ENCODE measurements around the gene FAM236C.
"Not testable (repeated sequence)": the region's sequence is repeated elsewhere in the genome, so short reads cannot be mapped to it uniquely, and the experiment has no call there.

Gene FAM236C

DNA sequence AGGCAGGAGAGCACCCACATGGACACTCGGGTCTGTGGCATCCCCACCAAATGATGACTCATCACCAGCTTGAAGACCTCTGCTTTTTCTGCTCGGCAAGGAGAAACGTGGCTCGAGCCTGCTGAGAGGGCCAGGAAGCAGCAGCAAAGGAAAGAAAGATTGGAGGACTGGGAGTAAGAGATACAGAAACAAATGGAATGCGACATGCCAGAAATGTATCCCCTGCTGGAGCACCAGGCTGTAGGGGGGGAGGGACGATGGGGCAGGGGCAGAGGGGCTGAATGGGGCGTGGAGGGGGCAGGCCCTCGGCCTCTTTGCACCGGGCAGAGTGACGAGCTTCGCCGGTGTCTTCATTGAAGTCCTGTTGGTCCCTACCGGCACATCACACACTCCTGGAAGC is at the start of gene FAM236C:
Gene FAM236C (plus strand): TSS at position 301 of the 400 bp plus-strand sequence. CDS start 100 bp downstream, outside the sequence.
- not testable (repeated sequence) for DNase-seq (ENCODE audit: low read depth)

DNA sequence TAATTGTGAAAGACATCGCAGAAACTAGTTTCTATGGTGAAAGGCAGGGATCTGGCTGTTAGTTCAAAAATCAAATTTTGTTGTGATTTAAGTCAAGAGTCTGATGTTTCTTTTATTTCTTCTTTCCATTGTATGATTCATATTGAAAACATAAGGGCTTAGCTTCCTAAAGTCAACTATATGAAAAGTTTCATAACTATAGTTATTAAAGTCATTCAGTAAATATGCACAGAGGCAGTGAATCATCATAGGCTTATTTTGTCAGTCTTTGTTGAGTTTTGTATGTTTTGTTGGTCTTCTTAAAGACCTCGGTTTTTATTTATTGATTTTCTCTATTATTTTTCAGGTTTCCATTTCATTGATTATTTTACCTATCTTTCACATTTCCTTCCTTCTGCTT is 29.5 kb upstream of the FAM236C start:
- not testable (repeated sequence) for DNase-seq (ENCODE audit: low read depth)

DNA sequence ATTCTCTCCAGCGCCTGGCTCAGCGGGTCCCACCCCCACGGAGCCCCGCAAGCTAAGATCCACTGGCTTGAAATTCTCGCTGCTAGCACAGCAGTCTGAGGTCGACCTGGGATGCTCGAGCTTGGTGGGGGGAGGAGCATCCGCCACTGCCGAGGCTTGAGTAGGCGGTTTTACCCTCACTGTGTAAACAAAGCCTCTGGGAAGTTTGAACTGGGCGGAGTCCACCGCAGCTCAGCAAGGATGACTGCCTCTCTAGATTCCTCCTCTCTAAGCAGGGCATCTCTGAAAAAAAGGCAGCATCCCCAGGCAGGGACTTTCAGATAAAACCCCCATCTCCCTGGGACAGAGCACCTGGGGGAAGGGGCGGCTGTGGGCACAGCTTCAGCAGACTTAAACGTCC is 22.7 kb upstream of the FAM236C start:
- DNase-seq (ENCODE audit: low read depth), result not testable (repeated sequence)

DNA sequence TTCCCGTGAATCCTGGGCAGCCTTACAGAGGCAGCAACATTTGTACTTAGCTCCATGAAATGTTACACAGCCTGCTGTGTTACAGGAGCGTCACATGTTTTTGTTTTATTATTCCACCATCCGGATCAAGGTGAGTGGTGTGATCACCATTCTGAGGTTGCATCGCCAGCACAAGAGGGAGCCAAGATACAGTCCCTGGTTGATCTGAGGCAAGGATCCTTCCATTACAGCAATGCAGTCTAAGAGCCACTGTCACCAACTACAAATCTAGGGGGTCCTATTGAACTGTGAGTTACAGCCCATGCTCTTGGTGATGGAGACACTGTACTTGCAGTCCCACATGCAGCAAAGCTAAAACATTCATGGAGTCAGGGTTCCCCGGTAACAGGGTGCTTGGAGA is 3.7 kb downstream of the FAM236C start:
- not testable (repeated sequence) for DNase-seq (ENCODE audit: low read depth)

DNA sequence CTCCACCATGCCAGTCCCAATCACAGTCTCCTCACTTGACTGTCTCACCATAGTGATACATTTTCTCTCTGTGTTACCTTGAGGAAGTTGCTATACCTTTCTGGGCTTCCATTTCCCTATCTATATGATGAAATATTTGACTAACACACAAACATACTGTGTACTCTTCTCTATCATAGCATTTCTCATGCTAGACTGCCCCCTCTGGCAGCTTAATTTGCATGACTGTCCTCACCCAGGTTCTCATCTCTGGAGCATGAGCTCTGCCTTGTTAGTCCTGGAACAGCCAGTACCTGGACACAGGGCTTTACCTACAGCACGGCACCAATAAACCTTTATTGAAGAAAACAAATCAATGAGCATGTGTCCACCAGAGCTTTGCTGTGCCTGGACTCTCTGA is 19.9 kb downstream of the FAM236C start:
- DNase-seq (ENCODE audit: low read depth), result not testable (repeated sequence)

DNA sequence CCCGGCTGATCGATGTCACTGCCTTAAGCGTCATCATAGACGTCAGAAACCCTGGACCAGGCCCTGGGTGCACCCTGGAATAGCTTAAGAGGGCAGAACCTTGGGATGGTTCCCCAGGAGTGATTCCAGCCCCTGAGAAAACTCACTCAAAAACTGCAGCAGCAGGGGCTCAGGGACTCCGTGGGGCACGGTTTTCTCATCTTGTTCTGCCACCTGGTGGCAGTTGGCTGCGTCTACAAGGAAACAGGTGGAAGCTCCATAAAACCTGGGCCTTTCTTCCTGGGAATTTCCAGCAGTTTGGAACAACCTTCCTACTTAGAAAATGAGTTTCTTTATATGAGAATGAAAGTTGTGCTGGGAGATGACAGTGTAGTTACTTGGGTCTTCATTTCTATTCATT is 24.0 kb downstream of the FAM236C start:
- DNase-seq (ENCODE audit: low read depth), result not testable (repeated sequence)

DNA sequence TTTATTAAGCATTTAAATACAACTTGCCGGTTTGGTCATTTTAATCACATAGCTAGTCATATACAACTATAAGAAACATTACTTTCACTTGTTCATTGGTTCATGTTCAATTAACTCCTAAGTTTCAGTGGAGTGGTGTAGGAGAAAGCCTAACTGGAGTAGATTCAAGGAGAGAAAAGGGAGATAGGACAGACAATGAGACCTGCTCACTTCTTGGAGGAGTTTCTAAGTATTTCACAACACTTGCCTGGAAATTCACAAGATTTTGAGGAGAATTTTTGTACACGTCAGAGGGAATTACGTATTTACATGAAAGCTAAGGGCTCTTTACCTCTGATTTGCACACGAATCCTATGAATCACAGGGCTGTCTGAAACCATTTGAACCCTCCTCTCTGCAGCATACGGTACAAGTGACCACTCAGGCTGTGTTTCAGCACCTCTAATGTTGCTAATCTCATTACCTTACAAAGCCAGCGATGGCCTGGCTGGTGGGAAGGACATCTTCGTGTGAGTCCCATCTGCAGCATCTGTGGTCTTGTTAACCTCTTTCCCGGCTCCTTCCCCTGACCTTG is 24.6 kb downstream of the FAM236C start:
- not testable (repeated sequence) for DNase-seq (ENCODE audit: low read depth)

DNA sequence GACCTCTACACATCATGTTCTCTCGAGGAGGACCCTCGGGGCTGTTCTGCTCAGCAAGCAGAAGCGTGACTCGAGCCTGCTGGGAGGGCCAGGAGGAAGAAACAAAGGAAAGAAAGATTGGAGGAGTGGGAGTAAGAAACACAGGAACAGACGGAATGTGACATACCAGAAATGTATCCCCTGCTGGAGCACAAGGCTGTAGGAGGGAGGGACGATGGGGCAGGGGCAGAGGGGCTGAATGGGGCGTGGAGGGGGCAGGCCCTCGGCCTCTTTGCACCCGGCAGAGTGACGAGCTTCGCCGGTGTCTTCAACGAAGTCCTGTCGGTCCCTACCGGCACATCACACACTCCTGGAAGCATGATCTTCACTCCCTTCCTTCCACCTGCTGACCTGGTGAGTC is 25.5 kb downstream of the FAM236C start, which contains the start of gene FAM236A:
Gene FAM236A (plus strand): TSS at position 301 of the 400 bp plus-strand sequence. CDS start 57 bp downstream, at position 358.
- DNase-seq (ENCODE audit: low read depth), result not testable (repeated sequence)

DNA sequence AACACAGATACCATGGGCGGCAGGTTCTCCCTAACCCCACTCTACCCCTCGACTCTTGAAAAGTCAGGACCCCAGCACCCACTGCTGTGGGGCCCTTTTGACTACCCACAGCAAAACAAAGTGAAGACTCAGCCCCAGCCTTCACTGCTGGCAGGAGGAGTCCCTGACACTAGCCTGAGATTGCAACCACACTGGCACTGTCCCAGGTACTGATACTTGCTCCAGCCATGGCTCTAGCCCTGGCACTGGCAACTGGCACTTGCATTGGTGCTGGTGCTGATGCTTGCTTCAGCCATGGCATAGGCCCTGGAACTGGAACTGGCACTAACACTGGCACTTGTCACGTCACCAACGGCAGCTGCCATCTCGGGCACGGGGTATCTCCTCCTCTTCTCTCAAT is 29.9 kb downstream of the FAM236C start:
- DNase-seq (ENCODE audit: low read depth), result not testable (repeated sequence)

DNA sequence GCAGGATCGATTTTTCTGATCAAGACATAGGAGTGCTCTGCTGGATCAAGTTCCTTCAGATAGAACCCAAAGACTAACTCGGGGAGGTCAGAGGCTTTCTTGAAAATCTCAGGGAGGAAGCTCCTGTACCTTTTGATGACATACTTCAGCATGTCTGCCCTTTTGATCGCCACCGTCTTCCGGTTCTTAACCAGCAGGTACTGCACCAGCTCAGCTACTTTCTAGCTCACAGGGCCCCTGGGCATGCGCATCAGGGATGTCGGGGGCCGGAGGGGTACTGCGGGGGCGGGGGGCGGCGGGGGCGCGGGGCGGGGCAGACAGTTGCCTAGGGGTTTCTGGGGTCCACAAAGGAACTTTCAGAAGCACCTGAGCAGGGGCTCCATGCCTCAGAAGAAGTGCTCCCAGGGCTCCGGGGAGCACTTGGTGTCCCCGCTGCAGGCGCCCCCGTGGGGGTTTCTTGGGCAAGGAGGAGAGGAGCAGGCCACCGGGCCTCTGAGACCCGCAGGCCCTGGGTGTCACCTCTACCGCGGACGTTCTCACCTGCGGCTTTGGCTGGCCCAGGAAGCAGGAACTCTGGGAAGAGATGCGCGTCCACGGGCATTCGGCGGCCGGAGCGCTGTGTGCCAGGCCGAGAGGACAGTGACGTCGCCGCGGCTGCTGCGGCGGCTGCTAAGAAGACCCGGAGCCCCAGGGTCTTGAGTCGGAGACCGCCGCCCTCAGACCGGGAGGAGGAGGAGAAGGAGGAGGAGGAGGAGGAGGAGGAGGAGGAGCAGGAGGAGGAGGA is 30.8 kb downstream of the FAM236C start:
- not testable (repeated sequence) for DNase-seq (ENCODE audit: low read depth)

DNA sequence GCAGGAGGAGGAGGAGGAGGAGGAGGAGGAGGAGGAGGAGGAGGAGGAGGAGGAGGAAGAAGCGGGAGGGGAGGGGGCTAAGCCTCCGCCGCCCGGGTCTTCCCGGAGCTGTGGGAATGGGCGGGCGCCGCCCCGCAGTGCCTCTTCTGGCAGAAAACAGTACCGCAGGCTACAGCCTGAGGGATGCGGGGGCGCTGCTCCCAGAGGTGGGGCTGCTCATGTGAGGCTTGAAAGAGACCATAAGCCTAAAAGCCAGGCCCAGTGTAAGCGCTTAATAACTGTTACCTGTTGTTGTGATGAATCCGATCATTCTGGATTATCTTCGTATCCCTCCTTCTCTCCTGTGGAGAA is 31.4 kb downstream of the FAM236C start, which contains the start of gene DMRTC1:
Gene DMRTC1 (minus strand): TSS at position 19 of the 351 bp plus-strand sequence. CDS start 68,143 bp downstream, outside the sequence.
- not testable (repeated sequence) for DNase-seq (ENCODE audit: low read depth)

DNA sequence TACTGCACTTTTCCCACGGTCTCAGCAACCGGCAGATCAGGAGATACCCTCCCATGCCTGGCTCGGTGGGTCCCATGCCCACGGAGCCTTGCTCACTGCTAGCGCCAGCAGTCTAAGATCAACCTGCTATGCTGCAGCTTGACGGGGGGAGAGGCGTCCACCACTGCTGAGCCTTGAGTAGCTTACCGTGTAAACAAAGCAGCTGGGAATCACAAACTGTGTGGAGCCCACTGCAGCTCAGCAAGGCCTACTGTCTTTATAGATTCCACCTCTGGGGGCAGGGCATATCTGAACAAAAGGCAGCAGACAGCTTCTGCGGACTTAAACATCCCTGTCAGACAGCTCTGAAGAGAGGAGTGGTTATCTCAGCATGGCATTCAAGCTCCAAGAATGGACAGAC is 47.6 kb downstream of the FAM236C start:
- DNase-seq (ENCODE audit: low read depth), result not testable (repeated sequence)
